HCT116 (cell line): ENCODE data around the gene F13A1. TPM values are rescaled to one million over a fixed set of nuclear protein-coding genes. Genes with fewer than 3 reads are reported as not detected.

Experiments
- ATAC-seq: fragments of 200-7000 bp; cut with Tn5 transposase; 2 replicates; pipeline ENCODE4 v1.9.1; 2020; ENCODE audit warnings: mild to moderate bottlenecking, moderate library complexity
- BruUV-seq: library from RNA; stranded (reverse); fragments of 400-500 nt; replicated peaks from 2 replicates; lab custom pipeline; 2021; lab: Mats Ljungman, UMichigan
- CTCF ChIA-PET: fragments of 300-600 bp; sonication (Branson Sonifier 250); formaldehyde crosslinking; loops from one replicate; lab custom pipeline; 2021; ENCODE audit warnings: antibody characterized with exemption; lab: Charles Lee
- POLR2A ChIA-PET: fragments of 300-600, 350-600 bp; sonication (Branson Sonifier 250); formaldehyde crosslinking; loops from one replicate; lab custom pipeline; 2021; ENCODE audit warnings: antibody characterized with exemption; lab: Charles Lee
- RAD21 ChIA-PET, 2 experiments: fragments of 300-600 bp; sonication (Branson Sonifier 250); formaldehyde crosslinking; loops; one replicate each; lab custom pipeline; 2023; ENCODE audit warnings: low total read pairs in 2 of 2; ENCODE audit not compliant: uncharacterized antibody in 2 of 2, unreplicated experiment in 2 of 2, low non-redundant PET in 1 of 2; lab: Charles Lee
- DNase-seq: peaks from one replicate; pipeline ENCODE4 v3.0.0-alpha.2; 2010; ENCODE audit warnings: low read depth, low spot score
- H2AFZ ChIP-seq: fragments of 200-600 bp; shearing (Covaris generic), sonication (generic); 2 replicates; pipeline ENCODE4 v1.6.1; 2017; ENCODE audit warnings: low read depth, mixed run types, mixed read lengths, antibody characterized with exemption, low read length; ENCODE audit not compliant: poor library complexity, severe bottlenecking
- H3K27ac ChIP-seq: 2 replicates; pipeline ENCODE4 v1.5.1; 2012; ENCODE audit warnings: low read depth, low read length
- H3K27me3 ChIP-seq: fragments of 200-600 bp; sonication (generic); 2 replicates; pipeline ENCODE4 v1.6.1; 2016; ENCODE audit warnings: mixed run types, low read length, mixed read lengths; ENCODE audit not compliant: insufficient read depth
- H3K36me3 ChIP-seq, 2 experiments: fragments of 200-500 bp in 1 of 2; fragments of 200-600 bp in 1 of 2; sonication (Bioruptor generic) in 1 of 2; sonication (generic) in 1 of 2; 2 replicates each; pipeline versions ENCODE4 v1.5.1 to v1.6.1; 2014 to 2016; ENCODE audit warnings: low read length in 2 of 2, inconsistent platforms in 1 of 2, mixed read lengths in 1 of 2, mixed run types in 1 of 2; ENCODE audit not compliant: insufficient read depth in 2 of 2, control insufficient read depth in 1 of 2
- H3K4me1 ChIP-seq, 2 experiments: fragments of 200-600 bp in 1 of 2; sonication (generic) in 1 of 2; 2 replicates each; pipeline versions ENCODE4 v1.5.1 to v1.6.1; 2012 to 2017; ENCODE audit warnings: low read length in 2 of 2, inconsistent platforms in 1 of 2, mild to moderate bottlenecking in 1 of 2, mixed read lengths in 1 of 2, mixed run types in 1 of 2, moderate library complexity in 1 of 2; ENCODE audit not compliant: insufficient read depth in 2 of 2, control insufficient read depth in 1 of 2
- H3K4me2 ChIP-seq: fragments of 200-600 bp; sonication (generic); 2 replicates; pipeline ENCODE4 v1.6.1; 2017; ENCODE audit warnings: mixed run types, low read length, mixed read lengths
- H3K4me3 ChIP-seq, 2 experiments: fragments of 200-600 bp in 1 of 2; sonication (generic) in 1 of 2; replicated peaks in 1 of 2; 2 replicates each; pipeline ENCODE4 v1.5.1; 2011 to 2016; ENCODE audit warnings: low read length in 2 of 2, control low read depth in 1 of 2, low read depth in 1 of 2, mild to moderate bottlenecking in 1 of 2, mixed read lengths in 1 of 2, mixed run types in 1 of 2
- H3K79me2 ChIP-seq: fragments of 200-600 bp; sonication (generic); 2 replicates; pipeline ENCODE4 v1.6.1; 2017; ENCODE audit warnings: mild to moderate bottlenecking, mixed run types, low read length, moderate library complexity, mixed read lengths; ENCODE audit not compliant: insufficient read depth
- H3K9ac ChIP-seq: fragments of 200-600 bp; sonication (generic); 2 replicates; pipeline ENCODE4 v1.6.1; 2016; ENCODE audit warnings: low read length, mixed read lengths
- H3K9me2 ChIP-seq: fragments of 200-600 bp; sonication (generic), shearing (Covaris generic); 2 replicates; pipeline ENCODE4 v1.6.1; 2017; ENCODE audit warnings: mixed run types, mild to moderate bottlenecking, moderate library complexity; ENCODE audit not compliant: insufficient read depth
- H3K9me3 ChIP-seq, 2 experiments: fragments of 200-500 bp in 1 of 2; fragments of 200-600 bp in 1 of 2; sonication (Bioruptor generic) in 1 of 2; sonication (generic) in 1 of 2; 2 replicates each; pipeline ENCODE4 v1.6.1; 2014 to 2017; ENCODE audit warnings: low read length in 2 of 2, mixed read lengths in 2 of 2, inconsistent platforms in 1 of 2, low read depth in 1 of 2, mild to moderate bottlenecking in 1 of 2, mixed run types in 1 of 2, moderate library complexity in 1 of 2; ENCODE audit not compliant: control insufficient read depth in 1 of 2, insufficient read depth in 1 of 2
- H4K20me1 ChIP-seq: fragments of 200-600 bp; sonication (generic), shearing (Covaris generic); 2 replicates; pipeline ENCODE4 v1.6.1; 2017; ENCODE audit warnings: mixed run types, mild to moderate bottlenecking, moderate library complexity; ENCODE audit not compliant: insufficient read depth
- CEBPB ChIP-seq: IDR thresholded peaks from 2 replicates; pipeline ENCODE4 v1.6.1; 2012; ENCODE audit warnings: low read depth
- EGR1 ChIP-seq: IDR thresholded peaks from 2 replicates; pipeline ENCODE4 v1.6.1; 2012; ENCODE audit warnings: low read depth
- ELF1 ChIP-seq: IDR thresholded peaks from 2 replicates; pipeline ENCODE4 v1.6.1; 2012; ENCODE audit warnings: low read depth, borderline replicate concordance
- FOSL1 ChIP-seq: IDR thresholded peaks from 2 replicates; pipeline ENCODE4 v1.6.1; 2012; ENCODE audit warnings: low read depth
- POLR2AphosphoS5 ChIP-seq: IDR thresholded peaks from 2 replicates; pipeline ENCODE4 v1.6.1; 2011; ENCODE audit warnings: mild to moderate bottlenecking, low read depth, low read length, moderate library complexity
- RAD21 ChIP-seq: IDR thresholded peaks from 2 replicates; pipeline ENCODE4 v1.6.1; 2012; ENCODE audit warnings: low read depth, mild to moderate bottlenecking
- SP1 ChIP-seq: IDR thresholded peaks from 2 replicates; pipeline ENCODE4 v1.6.1; 2012; ENCODE audit warnings: low read depth
- SRF ChIP-seq: IDR thresholded peaks from 2 replicates; pipeline ENCODE4 v1.6.1; 2012; ENCODE audit warnings: low read depth
- YY1 ChIP-seq: IDR thresholded peaks from 2 replicates; pipeline ENCODE4 v1.6.1; 2011; ENCODE audit warnings: low read length, low read depth, moderate library complexity, mild to moderate bottlenecking; ENCODE audit not compliant: insufficient replicate concordance; ENCODE audit errors: extremely low read depth
- ZFX ChIP-seq: fragments of 450-650 bp; IDR thresholded peaks from 2 replicates; pipeline ENCODE4 v1.6.1; 2017
- ZNF274 ChIP-seq: fragments of 200-500 bp; sonication (Bioruptor generic); IDR thresholded peaks from 2 replicates; pipeline ENCODE4 v1.6.1; 2014; ENCODE audit warnings: mild to moderate bottlenecking, low read depth, low read length, inconsistent platforms
- intact Hi-C: fragments of 100-400 bp; cut with micrococcal nuclease; formaldehyde crosslinking; loops from 2 replicates; pipeline ENCODE4 v1.10.0; 2022
- total RNA-seq: library from RNA; stranded (reverse); gene quantifications from one replicate; pipeline ENCODE4 v1.2.1, GENCODE V29; 2021; ENCODE audit not compliant: unreplicated experiment
- TF ChIP-seq, protein P1 (sequence below): IDR thresholded peaks from 2 replicates; pipeline ENCODE4 v1.6.1; 2011; ENCODE audit warnings: mild to moderate bottlenecking, low read length, moderate library complexity; ENCODE audit not compliant: insufficient replicate concordance; ENCODE audit errors: extremely low read depth
- TF ChIP-seq, protein P2 (sequence below): IDR thresholded peaks from 2 replicates; pipeline ENCODE4 v1.6.1; 2012

Gene F13A1
- total RNA-seq, 1 experiment from 2014 or later, result 0.34 TPM

DNA sequence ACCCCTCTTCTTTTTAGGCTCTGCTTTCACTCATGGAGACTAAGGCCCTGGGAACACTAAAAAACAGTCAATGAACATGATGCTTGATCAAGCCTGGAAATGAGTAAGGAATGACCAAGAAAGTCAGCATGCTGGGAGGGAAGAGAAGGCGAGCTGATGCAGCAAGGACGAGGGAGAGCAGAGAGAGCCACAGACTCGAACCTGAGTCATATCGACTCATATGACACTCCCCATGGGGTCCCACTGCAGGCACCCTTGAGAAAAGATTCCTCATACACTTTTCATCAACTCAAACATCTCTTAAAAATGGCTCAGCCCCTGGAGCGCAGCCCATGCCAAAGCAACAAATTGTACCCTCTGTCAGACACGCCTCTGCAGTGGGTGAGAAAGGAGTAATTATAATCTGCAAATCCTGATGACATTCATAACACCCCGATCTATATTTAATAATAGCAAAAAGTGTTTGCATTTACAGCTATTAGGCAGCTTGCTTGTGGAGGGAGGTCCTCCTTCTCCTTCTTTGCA lies 127.2 kb downstream of the F13A1 start:
- TF ChIP-seq EGR1 (no peak), ZFX (no peak), FOSL1 (no peak), ZNF274 (no peak), ELF1 (no peak), POLR2AphosphoS5 (no peak), CEBPB (no peak), RAD21 (no peak), SRF (no peak), SP1 (no peak), YY1 (no peak)
- TF ChIP-seq, protein P1, sequence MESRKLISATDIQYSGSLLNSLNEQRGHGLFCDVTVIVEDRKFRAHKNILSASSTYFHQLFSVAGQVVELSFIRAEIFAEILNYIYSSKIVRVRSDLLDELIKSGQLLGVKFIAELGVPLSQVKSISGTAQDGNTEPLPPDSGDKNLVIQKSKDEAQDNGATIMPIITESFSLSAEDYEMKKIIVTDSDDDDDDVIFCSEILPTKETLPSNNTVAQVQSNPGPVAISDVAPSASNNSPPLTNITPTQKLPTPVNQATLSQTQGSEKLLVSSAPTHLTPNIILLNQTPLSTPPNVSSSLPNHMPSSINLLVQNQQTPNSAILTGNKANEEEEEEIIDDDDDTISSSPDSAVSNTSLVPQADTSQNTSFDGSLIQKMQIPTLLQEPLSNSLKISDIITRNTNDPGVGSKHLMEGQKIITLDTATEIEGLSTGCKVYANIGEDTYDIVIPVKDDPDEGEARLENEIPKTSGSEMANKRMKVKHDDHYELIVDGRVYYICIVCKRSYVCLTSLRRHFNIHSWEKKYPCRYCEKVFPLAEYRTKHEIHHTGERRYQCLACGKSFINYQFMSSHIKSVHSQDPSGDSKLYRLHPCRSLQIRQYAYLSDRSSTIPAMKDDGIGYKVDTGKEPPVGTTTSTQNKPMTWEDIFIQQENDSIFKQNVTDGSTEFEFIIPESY, result no peak
- TF ChIP-seq, protein P2, sequence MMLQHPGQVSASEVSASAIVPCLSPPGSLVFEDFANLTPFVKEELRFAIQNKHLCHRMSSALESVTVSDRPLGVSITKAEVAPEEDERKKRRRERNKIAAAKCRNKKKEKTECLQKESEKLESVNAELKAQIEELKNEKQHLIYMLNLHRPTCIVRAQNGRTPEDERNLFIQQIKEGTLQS, result no peak
- Histone ChIP-seq H3K9ac (no peak overlapping the region), H3K79me2 (no peaks in the 10 kb centered on the region), H2AFZ (no peak overlapping the region), H3K27ac (no peak overlapping the region), H3K4me3 (no peak overlapping the region), H3K4me2 (no peak overlapping the region), H3K27me3 (0 out of 2 replicates have a peak, but pooled peaks cover 14% of the 10 kb centered on the region), H3K36me3 (no peaks in the 10 kb centered on the region), H3K4me1 (no peaks in the 10 kb centered on the region), H3K9me2 (no peaks in the 10 kb centered on the region), H4K20me1 (no peaks in the 10 kb centered on the region), H3K9me3 (no peaks in the 10 kb centered on the region)
- ATAC-seq (no peak), DNase-seq (no peak)
- intact Hi-C loops, result no loop called here
- BruUV-seq, result no TSS peak
- ChIA-PET RAD21 (no interaction called here), CTCF (no interaction called here), POLR2A (no interaction called here)
